HG02623 (cell line): ENCODE results near the gene WDR6.

Source experiments
- ATAC-seq: cut with Tn5 transposase; IDR thresholded peaks from one replicate; pipeline ENCODE4 v1.9.1; 2021; ENCODE audit warnings: moderate library complexity; ENCODE audit not compliant: unreplicated experiment

Gene WDR6

DNA sequence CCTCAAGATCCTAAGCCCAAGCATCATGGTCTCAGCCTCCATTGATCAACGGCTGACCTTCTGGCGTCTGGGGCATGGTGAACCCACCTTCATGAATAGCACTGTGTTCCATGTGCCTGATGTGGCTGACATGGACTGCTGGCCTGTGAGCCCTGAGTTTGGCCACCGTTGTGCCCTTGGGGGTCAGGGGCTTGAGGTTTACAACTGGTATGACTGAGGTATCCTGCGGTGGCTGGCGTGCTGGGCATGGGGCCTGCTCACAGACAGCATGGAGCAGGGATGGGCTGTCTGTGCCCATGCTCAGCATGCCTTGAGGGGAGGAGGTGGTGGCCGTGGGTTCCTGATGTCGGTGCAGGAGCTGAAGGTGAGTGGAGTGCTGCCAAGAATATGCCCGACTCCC, 7.9 kb downstream of the WDR6 start:
- no peak for ATAC-seq

DNA sequence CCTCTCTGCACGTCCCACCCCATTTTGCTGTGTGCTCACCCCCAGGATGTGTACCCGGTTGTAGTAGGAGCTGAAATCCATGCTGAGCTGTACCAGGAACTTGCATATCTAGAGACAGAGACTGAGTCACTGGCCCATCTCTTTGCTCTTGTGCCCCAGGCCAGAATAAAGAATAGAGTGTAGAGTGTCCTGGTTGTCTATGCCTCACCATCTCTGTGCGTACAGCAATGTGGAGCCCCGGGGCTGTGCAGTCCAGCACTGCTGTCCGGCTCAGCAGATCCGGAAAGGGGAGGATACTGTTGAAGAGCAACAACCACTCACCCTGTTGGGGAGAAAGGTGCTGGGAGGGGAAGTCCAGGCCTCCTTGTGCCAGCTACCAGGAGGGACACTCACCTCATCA, 8.6 kb downstream of the WDR6 start:
- no peak for ATAC-seq

DNA sequence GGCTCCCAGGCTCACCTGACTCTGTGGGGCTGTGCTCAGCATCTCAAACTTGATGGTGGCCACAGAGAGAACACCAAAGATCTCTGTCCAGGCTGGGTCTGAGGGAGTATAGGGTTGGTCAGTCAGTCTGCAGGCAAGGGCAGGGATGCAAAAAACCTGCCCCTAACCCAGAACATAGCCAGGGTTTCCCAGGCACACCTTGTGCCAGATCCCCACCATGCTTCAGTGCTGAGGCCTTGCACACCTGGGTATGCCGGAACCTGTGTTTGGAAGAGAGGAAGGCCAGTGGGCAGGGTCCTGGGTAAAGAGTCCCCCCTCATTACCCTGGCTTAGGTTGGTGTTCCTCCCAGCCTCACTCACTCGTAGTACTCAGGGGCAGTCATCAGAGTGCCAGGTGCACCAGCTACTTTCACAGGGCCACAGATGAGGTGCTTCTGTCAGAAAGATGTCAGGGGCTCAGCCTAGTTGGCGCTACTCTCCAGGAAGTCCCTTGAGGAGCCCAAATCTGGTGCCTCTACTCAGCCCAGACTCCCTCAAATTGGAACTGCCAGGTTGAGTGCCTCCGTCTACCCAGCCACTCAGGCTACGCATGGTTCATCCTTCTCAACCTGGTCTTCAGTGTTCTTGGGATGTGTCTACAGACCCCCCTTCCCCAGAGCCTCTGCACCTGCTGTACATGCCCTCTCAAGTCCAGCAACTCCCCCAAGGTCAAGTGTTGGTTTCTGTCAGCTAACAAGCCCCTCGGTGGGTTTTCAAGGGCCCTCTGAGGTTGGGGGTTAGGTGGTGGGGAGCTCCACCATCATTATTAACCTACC, 9.4 kb downstream of the WDR6 start:
- no peak for ATAC-seq

DNA sequence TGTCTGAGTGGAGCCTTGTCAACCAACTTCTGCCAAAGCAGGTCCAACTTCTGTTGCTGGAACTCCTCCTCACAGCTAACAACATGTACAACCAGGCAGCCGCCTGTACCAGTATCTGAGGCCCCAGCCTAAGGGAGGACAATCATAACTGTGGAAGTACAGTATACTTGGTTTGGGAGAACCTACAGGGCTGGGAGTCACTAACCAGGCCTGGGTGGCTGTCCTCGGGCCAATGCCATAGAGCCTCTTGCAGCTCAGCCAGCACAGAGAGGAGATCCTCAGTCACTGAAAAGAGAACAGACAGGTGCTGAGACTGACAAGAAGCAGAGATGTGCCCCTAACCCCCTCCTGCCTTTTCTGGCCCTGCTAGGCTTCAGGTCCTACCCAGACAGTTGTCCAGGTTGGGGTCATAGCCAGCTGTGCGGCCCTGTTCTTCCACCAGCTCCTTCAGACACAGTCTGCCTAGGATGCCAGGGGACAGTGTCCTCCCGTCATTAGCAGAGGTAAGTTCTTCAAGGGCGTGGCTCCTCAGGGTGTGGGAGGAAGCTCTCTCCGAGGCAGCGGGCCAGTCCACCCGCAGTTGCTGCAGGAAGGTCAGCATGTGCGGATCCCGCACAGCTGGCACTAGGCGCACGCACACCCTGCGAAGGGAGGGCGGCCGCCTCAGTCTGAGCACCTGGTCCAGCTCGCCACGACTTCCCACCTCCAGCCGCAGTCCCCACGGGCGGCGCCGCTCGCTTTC, 10.2 kb downstream of the WDR6 start:
- no peak for ATAC-seq

DNA sequence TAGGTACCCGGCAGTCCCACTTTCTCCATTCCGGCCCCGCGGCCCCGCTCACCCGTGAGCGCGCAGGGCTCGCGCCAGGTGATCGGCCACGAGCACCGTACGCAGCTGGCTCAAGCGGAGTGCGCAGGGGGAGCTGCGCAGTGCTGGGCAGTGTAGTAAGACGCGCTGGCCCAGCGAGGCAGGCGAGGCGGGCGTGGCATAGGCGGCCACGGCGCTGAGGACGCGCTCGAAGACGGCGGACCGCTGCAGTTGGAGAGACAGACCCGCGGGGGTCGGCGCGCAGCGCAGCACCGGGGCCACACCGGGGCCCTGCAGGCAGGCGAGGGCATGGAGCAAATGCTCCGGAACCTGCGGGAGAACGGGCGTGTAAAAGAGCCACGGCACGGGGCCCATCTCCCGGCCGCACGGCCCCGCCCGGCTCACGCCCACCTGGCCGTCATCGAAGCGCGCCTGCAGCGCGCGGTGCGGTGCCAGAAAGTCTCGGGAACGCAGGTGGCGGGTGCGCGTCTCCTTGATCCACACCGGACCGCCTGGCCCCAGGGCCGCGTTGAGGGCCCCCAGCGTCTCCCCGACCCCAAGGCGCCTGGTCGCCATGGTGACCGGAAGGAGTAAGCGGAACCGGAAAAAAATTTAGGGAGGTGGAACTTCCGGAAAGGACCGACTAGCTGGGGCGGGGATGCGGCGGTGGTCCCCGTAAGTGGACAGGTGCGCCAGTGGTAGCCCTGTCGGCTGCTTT, 10.9 kb downstream of the WDR6 start, which contains the start of gene DALRD3:
DALRD3 (minus strand) TSS at position 610 of the 736 bp plus-strand sequence; CDS start at position 594, 16 bp downstream.
- no peak for ATAC-seq

DNA sequence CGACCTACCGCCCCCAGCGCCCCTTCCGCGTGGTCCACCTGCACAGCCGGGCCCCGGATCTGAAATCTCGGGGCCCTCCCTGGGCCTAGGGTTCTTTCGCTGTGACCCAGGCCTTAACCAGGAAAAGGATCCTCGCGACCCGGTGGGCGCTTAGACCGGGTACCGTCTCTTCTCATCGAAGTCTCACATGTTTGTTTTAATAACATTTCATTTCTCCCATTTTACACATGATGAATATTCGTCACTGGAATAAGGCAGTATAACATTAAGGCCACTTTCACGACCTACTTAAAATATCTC, 11.5 kb downstream of the WDR6 start:
- ATAC-seq, result no peak

DNA sequence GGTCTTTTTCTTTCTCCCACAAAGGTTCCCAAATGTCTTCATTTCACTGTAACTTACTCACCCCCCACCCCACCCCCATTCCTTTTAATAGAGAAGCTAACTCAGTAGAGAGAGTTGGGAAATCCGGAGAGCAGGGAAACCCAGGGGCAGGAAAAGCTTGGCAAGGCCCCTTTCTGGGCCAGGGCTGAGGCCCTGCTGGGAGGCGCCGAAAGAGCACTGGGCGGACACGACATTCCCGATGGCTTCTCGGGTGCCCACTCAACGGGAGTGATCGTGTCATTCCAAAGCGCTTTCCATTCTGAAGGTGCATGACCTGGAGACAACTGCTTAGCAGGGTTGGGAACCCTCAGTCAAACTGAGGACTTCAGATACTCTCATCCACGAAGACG, 12.7 kb downstream of the WDR6 start:
- no peak for ATAC-seq

DNA sequence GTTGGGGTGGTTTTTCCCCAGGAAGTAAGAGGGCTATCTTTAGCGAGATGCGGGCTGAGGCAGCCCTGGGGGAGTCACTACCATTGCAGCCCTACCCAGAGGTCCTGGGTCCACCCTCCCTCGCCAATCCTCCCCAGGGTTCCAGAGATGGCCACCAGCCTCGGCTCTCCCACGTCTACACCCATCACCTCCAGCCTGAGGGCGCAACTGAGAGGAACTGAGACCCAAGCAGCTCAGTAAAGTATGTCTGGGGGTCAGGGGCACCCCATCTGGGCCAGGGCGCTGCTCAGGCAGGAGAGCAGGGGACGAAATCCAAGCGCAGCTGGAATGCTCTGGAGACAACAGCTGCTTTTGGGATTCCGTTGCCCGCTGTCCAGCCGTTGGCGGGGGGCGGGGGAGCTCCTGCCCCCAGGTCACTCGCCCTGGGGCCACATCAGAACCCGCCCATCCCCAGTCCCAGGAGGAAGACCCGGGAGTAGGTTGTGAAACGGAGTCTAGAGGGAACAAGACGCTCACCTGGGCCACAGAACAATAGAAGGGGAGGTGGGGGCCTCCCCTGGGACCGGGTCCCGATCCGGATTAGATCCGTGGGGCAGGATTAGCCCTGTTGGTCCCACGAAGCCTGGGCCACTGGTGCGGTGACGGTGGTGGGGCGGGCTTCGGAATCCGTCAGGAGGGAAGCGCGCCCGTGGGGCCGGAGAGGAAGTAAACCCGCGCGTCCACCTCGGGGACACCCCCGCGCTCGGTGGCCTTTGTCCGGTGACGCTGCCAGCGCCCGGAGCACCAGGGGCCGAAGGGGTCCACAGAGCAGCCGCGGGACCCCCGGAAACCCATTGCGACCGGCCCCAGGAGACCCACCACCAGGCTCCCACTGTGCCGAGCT, 13.4 kb downstream of the WDR6 start:
- no peak for ATAC-seq

DNA sequence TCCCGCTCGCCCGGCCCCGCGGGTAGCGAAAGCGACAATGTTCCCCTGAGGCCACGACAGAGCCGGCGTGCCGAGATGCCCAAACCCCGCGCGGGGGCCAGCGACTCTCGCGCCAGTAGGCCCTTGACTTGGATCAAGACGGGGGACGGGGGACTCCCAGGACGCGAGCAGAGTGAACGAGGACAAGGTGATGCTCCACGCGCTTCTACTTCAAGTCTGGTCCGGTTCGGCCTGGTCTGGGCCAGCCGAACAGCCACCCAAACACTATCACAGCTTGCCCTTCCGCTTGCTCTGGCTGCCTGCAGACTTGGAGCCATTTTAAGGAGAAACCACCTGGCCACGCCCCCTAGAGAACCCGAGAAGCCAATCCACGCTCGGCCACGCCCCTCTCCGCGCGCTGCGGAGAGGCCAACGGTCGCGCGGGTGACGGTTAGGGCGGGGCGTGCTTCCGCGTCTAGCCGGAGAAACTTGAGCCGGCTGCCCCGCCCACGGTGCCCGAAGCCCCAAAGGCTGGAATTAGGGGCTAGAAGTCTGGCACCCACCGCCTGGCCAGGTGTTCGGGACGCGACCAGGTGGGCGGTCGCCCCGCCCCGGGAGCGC, 14.1 kb downstream of the WDR6 start:
- peak; percentile 50 for ATAC-seq

DNA sequence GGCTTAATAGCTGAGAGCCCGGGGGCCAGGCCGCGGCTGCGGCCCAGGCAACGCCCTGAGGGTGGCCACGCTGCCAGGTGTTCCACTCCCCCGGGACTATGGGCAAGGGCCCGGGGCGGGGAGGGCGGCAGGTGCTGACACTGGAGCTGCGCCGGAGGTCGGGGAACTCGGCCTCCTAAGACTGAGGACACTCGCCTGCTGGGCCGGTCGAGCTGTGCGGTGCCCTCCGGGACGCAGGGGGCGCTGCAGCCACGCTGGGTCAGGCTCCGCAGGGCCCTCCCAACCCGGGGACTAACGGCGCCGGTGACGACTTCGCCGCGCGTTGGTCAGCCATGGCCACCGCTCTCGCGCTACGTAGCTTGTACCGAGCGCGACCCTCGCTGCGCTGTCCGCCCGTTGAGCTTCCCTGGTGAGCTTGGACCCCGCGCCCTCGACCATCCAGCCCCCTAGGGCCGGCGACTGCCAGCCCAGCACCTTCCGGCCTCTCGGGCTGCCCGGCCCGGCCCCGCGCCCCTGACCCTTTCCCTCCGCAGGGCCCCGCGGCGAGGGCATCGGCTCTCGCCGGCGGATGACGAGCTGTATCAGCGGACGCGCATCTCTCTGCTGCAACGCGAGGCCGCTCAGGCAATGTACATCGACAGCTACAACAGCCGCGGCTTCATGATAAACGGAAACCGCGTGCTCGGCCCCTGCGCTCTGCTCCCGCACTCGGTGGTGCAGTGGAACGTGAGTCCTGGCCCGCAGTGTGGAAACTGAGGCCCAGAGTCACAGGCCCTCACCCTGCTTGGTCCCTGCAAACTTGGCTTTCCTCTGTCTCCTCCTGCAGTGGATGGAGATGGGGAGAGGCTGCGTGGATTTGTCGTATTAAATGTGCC, 14.9 kb downstream of the WDR6 start, which contains the start of gene NDUFAF3:
NDUFAF3 (plus strand) TSS at position 309 of the 875 bp plus-strand sequence; CDS start at position 333, 24 bp downstream.
- ATAC-seq, result peak; percentile 43

DNA sequence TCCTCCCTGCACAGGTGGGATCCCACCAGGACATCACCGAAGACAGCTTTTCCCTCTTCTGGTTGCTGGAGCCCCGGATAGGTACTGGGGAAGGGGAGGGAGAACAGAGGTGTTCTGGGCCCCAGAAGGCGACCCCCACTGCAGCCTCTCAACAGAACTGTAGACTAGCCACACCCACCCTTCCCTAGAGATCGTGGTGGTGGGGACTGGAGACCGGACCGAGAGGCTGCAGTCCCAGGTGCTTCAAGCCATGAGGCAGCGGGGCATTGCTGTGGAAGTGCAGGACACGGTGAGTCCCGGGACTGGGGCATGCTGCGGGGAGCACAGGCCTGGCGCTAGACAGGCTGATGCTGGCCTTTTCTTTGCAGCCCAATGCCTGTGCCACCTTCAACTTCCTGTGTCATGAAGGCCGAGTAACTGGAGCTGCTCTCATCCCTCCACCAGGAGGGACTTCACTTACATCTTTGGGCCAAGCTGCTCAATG, 15.5 kb downstream of the WDR6 start:
- no peak for ATAC-seq

DNA sequence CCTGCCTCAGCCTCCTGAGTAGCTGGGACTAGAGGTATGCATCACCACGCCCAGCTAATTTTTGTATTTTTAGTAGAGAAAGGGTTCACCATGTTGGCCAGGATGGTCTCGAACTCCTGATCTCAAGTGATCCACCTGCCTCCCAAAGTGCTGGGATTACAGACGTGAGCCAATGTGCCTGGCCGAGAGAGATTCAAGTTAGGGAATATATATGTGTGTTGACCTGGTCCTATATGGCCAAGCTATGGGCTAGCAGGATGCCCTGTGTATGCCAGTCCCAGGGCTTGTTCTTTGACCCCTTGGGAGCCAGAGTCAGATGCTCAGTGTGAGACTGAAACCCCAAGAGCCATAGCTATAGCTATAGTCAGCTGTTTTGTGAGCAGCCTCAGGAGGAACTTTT, 16.6 kb downstream of the WDR6 start:
- ATAC-seq, result no peak

DNA sequence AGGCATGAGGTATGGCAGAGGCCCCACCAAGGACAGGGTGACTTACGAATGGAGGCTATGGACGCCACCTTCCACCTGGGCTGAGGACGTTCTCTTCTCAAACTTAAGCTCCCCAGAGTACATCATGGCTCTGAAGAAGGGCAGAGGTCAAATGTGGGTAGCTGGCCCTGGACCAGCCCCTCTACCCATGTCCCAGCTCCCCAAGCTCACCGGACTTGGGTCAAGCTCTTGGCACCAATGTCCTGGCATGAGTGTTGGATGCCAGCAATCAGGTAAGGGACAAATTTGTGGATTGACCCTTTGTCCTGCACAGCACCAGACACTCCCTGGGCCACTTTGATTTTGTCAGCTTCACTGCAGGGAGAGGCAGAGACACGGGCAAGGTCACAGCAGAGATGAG, 17.3 kb downstream of the WDR6 start:
- ATAC-seq, result no peak

DNA sequence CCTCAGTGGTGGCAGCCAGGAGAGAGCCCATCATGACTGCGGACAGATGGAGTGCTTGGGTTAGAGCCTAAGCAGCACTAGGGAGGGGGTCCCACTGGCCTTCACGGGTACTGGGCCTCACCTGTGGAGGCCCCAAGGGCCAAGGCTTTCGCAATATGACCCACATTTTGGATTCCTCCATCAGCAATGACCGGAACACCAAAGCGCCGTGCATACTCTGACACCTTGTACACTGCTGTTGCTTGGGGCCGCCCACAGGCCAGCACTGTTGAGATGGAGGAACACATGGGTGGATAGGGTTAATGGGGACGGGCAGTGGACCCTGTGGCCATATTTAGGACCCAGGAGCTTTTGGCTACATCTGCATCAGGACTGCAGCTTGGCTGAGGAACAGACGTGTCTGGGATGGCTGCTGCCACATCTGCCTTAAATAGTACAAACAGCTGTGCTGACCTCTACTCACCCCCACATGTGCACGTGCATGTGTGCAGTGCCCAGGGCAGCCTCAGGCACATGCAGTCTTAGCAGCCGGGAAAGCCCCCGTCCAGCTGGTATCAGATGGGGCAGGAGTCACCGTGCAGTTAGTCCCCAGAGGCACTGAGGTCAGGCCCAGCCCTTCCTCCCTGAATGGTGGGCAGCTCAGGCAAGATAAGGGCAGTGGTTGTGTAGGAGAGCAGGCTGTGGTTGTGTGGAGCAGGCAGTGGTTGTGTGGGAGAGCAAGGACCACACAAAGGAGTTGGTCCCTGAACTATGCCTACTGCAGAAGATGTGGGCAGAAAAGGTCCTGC, 18.0 kb downstream of the WDR6 start:
- ATAC-seq, result no peak

DNA sequence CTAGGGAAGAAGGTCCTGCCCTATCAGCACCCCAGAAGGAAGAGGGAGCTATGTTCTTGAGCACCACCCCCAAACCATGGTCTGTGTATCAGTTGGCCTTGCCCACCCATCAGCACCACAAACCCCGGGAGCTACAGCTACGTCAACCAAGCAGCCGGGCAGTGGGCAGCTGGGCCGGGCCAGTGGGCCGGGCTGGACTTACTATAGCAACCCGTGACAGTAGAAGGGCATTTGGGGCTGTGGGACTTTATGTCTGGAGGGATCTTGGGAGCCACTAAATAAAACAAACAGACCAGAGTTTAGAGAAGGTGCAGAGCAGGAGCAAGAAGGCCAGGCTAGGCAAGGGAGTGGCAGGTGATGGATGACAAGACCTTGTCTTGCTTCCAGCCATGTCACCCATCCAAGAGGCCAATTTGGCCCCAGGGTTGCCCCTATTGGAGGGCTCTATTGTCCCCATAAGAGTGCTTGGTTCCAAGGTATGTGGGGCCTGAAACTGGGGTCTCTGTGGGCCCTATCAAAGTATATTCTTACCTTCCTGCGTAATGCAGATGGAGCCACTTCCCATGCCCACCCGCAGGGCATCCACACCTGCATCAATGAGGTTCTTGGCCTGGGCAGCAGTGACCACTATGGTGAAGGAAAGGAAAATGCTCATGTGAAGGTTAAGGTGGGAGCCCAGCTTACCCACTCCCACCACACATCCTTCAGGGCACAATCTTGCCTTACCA, 18.8 kb downstream of the WDR6 start:
- ATAC-seq, result no peak

DNA sequence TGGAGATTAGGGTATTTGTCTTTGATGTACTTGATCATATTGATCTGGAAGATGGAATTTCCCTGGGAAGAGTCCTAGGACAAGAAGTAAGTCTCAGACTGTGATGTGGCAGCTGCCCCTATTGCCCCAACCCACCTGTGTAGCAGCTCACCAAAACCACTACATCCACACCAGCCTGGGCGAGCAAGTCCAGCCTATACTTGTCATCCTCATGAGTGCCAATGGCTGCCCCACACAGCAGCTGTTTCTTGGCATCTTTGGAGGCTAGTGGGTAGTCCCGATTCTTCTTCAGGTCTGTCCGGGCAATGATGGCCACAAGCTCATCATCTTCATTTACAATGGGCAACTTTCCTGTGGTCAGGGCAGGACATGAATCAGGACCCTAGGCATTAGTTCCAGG, 19.3 kb downstream of the WDR6 start:
- no peak for ATAC-seq

DNA sequence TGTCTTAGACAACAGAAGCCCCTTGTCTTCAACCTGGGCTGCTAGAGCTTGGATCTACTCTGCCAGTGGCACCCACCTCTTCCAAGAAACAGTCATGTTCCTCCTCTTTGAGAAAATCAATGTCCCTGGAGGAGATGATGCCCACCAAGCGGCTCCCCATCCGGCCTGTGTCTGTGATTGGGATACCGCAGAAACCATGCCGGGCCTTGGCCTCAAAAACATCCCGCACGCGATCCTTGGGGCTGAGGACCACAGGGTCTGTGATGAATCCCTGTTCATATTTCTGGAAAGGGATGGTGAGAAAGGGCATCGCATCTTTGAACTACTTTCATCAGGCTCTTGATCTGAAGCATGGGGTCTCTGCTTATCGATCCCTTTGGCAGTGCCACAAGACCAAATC, 20.4 kb downstream of the WDR6 start:
- no peak for ATAC-seq

DNA sequence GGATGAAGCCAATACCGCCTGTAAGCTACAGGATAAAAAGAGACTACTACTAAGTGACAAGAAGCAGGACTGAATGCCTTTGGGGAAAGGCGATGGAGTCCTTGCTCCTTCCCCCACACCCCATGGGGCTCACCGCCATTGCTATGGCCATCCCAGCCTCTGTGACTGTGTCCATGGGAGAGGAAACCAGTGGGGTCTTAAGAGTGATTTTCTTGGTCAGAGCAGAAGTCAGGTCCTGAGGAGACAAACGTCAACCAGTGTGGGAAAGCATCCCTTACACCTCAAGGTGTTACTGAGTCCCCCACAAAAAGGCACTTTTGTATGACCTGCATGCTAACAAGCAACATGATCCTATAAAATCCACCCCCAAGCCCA, 21.1 kb downstream of the WDR6 start:
- ATAC-seq, result no peak
